D341Med (cell line): ENCODE measurements around the gene RFC1.
"Not testable (repeated sequence)": the region's sequence is repeated elsewhere in the genome, so short reads cannot be mapped to it uniquely, and the experiment has no call there.

ENCODE experiments used
- DNase-seq: peaks from one replicate; pipeline ENCODE4 v3.0.0; 2012; ENCODE audit warnings: low spot score

RFC1 gene, protein sequence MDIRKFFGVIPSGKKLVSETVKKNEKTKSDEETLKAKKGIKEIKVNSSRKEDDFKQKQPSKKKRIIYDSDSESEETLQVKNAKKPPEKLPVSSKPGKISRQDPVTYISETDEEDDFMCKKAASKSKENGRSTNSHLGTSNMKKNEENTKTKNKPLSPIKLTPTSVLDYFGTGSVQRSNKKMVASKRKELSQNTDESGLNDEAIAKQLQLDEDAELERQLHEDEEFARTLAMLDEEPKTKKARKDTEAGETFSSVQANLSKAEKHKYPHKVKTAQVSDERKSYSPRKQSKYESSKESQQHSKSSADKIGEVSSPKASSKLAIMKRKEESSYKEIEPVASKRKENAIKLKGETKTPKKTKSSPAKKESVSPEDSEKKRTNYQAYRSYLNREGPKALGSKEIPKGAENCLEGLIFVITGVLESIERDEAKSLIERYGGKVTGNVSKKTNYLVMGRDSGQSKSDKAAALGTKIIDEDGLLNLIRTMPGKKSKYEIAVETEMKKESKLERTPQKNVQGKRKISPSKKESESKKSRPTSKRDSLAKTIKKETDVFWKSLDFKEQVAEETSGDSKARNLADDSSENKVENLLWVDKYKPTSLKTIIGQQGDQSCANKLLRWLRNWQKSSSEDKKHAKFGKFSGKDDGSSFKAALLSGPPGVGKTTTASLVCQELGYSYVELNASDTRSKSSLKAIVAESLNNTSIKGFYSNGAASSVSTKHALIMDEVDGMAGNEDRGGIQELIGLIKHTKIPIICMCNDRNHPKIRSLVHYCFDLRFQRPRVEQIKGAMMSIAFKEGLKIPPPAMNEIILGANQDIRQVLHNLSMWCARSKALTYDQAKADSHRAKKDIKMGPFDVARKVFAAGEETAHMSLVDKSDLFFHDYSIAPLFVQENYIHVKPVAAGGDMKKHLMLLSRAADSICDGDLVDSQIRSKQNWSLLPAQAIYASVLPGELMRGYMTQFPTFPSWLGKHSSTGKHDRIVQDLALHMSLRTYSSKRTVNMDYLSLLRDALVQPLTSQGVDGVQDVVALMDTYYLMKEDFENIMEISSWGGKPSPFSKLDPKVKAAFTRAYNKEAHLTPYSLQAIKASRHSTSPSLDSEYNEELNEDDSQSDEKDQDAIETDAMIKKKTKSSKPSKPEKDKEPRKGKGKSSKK

GRCh38 chr4:39365830-39366771 is at the start of gene RFC1:
TSS of gene RFC1 (minus strand) at chr4:39366362. CDS start at chr4:39366241, 121 bp downstream.
- DNase-seq: peak; percentile 93

DNA sequence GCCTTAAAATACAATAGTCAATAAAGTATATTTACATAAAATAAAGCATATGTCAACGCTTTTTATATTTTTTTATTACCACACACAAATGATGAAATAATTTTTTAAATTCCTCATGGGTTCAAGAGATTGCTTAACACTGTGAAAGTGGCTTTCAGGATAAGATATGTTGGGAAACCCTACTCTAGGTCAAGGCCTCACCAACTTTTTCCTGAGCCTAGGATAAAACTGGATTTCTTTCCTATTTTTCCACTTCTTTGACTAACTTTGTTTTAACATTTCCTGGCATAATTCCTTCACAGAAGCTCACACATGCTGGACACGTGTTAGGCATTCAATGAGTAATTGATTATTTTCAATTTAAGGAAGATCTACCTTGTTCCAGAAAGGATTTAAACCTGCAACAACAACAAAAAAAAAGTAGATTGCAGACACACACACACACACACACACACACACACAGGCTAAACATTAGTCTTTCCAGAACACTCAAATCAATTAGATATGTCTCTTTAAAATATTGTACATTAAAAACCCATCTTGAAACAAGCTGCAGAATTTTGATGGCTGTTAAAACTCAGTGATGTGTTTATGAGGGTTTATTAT is 49.6 kb upstream of the RFC1 start:
- DNase-seq: no peak

DNA sequence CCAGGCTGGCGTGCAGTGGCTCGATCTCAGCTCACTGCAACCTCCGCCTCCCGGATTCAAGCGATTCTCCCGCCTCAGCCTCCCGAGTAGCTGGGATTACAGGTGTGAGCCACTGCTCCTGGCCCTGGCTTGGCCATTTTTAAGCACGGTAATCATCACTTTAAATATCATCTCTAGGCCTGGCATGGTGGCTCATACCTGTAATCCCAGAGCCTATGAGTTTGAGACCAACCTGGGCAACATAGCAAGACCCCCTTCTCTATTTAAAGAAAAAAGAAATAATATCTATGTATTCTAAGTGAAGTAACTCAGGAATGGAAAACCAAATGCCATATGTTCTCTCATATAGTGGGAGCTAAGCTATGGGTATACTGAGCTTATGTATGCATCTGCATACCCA is 45.4 kb upstream of the RFC1 start:
- DNase-seq: not testable (repeated sequence)

GRCh38 chr4:39410415-39410814 is 44.3 kb upstream of the RFC1 start:
- DNase-seq: no peak

DNA sequence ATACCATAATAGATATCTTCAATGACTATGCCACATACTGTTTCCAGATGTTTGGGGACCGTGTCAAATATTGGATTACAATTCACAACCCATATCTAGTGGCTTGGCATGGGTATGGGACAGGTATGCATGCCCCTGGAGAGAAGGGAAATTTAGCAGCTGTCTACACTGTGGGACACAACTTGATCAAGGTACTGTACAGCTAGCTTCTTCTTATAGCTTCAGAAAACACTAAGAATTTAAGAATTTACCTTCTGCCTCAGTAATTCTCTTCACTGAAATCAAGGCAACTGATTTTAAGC is 41.4 kb upstream of the RFC1 start:
- DNase-seq: no peak

- peak; percentile 40 for DNase-seq
Observed at GRCh38 chr4:39406763-39407583, 40.8 kb upstream of the RFC1 start, which contains the start of gene KLB. TSS of gene KLB (plus strand) at chr4:39406930. CDS start at chr4:39406950, 20 bp downstream.

DNA sequence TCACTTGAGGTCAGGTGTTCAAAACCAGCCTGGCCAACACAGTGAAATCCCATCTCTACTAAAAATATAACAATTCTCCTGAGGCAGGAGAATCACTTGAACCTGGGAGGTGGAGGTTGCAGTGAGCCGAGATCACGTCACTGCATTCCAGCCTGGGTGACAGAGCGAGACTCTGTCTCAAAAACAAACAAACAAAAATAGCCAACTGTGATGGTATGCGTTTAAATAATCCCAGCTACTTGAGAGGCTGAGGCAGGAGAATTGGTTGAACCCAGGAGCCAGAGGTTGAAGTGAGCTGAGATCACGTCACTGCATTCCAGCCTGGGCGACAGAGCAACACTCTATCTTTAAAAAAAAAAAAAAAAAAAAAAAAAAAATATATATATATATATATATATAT is 35.5 kb upstream of the RFC1 start:
- DNase-seq: not testable (repeated sequence)

GRCh38 chr4:39394706-39395105 is 28.5 kb upstream of the RFC1 start:
- DNase-seq: no peak

DNA sequence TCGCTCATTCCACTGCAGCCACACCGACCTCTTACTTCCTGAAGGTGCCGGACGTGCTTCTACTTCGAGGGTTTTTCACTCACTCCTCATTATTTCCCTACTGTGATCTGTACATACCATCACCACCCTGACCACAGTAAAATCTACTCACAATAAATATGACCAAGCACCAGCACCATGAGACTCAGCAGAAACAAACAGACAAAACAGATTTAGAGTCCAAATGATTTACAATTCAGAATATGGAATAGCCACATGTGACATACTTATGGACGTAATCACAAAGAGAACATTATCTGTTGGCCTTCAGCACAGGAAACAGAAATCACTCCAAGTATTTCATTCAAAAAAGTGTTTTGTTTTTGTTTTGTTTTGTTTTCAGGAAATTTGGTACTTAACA is 24.4 kb upstream of the RFC1 start:
- DNase-seq: no peak

GRCh38 chr4:39384563-39384962 is 18.4 kb upstream of the RFC1 start:
- DNase-seq: no peak

GRCh38 chr4:39383690-39384089 is 17.5 kb upstream of the RFC1 start:
- DNase-seq: no peak

DNA sequence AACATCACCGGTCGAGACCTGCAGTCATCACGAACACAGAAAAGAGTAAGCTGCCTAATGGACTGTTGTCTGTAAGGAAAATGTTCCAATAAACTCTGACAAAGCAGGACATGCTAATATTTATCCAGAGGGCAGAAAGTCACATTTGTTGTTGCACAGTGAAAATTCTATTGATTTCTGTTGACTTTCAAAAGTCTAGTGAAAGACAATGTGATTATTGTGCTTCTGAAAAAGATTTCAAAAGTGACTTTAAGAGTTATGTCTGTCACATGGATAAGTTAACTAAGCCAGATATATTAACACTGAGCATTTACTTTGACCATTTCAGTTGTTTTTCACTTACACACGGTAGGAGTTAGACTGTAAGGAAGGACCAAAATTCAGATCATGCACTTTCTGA is 9.3 kb upstream of the RFC1 start:
- no peak for DNase-seq

GRCh38 chr4:39371209-39371608 is 5.0 kb upstream of the RFC1 start:
- not testable (repeated sequence) for DNase-seq

GRCh38 chr4:39369301-39369700 is 3.1 kb upstream of the RFC1 start:
- no peak for DNase-seq

- no peak for DNase-seq
Observed at GRCh38 chr4:39367166-39367565, 1.0 kb upstream of the RFC1 start.

- DNase-seq: no peak
Observed at GRCh38 chr4:39365360-39365759, 802 bp downstream of the RFC1 start.

GRCh38 chr4:39363773-39364393 is 2.3 kb downstream of the RFC1 start:
- no peak for DNase-seq

- DNase-seq: no peak
Observed at GRCh38 chr4:39362827-39363226, 3.3 kb downstream of the RFC1 start.

DNA sequence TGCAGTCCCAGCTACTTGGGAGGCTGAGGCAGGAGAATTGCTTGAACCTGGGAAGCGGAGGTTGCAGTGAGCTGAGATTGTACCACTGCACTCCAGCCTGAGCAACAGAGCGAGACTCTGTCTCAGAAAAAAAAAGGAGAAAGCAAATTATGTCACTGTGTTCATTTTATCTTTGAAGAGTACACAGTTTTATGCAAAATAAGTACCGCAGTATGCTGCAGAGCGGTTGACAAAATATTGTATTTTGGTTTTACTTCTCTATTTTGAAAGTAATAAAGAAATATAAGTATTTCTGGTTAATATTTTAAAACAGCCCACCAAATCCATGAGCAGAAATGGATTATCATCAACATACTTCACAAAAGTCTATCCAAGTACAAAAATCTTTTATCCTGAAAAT is 5.6 kb downstream of the RFC1 start:
- DNase-seq: not testable (repeated sequence)

DNA sequence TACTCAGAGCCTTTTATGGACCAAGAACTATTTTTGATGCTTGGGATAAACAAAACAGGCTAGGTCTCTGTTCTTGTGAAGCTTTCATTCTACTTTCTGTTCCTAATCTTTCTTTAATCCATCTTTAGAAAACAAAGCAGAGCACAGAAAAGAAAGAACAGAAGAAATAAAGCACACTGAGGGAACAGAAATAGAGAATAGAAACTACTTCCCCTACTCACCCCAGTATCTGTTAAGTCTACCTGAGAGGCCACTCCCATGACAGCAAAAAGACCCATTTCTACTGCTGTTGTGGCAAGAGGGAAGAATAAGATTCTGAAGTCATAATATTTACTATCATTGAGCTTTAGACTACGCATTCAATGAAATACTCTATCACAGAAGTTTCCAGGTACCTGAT is 9.2 kb downstream of the RFC1 start:
- no peak for DNase-seq
